Ishikawa (cell line): ENCODE results near the gene ADAM19.

Experiments
- CREB1 ChIP-seq: IDR thresholded peaks from 2 replicates; pipeline ENCODE4 v1.6.1; 2012; ENCODE audit warnings: low read depth
- REST ChIP-seq: IDR thresholded peaks from 2 replicates; pipeline ENCODE4 v1.6.1; 2012; ENCODE audit warnings: low read depth, mild to moderate bottlenecking
- TCF12 ChIP-seq: IDR thresholded peaks from 2 replicates; pipeline ENCODE4 v1.6.1; 2012; ENCODE audit warnings: low read depth

DNA sequence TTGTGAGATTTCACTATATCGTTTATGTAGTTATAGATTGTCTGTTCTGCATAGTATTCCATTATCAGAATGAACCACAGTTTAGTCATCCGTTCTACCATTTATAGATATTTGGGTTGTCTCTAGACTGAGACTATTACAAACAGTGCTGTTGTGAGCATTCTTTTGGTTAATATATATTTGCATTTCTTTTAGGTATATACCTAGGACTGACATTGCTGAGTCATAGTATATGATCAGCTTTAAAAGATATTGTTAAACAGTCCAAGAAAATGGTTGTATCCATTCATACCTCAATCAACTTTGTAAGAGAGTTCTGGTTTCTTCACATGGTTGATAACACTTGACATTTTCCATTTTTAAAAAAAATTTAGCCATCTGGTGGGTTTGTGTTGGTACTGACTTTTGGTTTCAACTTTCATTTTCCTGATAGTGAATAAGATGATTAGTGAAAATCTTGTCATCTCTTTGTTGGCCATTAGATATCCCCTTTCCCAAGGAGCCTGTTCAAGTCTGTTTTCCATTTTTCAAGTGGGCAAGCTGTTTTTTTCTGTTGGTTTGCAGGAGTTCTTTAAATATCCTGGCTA lies 22.9 kb upstream of the ADAM19 start:
- no peak for TF ChIP-seq CREB1
- TF ChIP-seq TCF12: no peak
- TF ChIP-seq REST: no peak
